Esophagus muscularis mucosa (tissue), 3 donors: ENCODE data around the gene GCK.

Experiments used
- EP300 ChIP-seq: sonication (generic); formaldehyde crosslinking; IDR thresholded peaks from one replicate; pipeline ENCODE4 v1.6.1; 2017; ENCODE audit warnings: antibody characterized with exemption
- TF ChIP-seq, protein P1 (sequence below), 3 experiments: fragments of 200-600 bp in 2 of 3; fragments of 450-650 bp in 1 of 3; sonication (generic) in 2 of 3; IDR thresholded peaks; one replicate each; pipeline ENCODE4 v1.5.1; 2017 to 2019; ENCODE audit warnings: antibody characterized with exemption in 3 of 3, mild to moderate bottlenecking in 2 of 3, moderate library complexity in 1 of 3

DNA sequence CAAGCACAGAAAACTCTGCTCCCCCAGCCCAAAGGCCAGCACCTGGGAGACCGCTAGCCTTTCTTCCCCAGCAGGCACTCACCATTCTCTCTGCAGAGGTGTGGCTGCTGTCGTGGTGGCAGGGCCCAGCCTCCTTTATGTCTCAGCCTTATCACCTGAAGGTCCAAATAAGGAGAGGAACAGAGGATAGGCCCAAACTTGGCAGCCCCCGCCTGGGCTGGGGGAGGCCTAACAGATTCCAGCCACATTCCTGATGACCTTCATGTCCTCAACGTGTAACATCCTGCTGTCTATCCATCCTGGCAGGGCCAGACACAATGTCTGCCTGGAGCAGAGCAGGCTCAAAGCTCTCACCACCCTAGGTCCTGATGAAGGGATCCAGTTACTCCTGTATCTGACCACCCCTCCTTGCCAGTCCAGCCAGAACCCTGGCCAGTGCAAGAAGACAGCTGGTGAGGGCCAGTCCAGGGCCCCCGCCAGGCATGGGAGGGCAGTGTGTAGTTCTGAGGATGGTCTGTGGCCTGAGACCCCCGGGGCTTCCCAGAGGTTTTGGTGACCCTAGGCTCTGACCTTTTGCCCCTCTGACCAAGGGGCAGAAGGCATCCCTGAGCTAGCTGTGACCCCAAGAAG is 47.9 kb downstream of the GCK start, which contains the start of gene MYL7:
- TF ChIP-seq, protein P1, sequence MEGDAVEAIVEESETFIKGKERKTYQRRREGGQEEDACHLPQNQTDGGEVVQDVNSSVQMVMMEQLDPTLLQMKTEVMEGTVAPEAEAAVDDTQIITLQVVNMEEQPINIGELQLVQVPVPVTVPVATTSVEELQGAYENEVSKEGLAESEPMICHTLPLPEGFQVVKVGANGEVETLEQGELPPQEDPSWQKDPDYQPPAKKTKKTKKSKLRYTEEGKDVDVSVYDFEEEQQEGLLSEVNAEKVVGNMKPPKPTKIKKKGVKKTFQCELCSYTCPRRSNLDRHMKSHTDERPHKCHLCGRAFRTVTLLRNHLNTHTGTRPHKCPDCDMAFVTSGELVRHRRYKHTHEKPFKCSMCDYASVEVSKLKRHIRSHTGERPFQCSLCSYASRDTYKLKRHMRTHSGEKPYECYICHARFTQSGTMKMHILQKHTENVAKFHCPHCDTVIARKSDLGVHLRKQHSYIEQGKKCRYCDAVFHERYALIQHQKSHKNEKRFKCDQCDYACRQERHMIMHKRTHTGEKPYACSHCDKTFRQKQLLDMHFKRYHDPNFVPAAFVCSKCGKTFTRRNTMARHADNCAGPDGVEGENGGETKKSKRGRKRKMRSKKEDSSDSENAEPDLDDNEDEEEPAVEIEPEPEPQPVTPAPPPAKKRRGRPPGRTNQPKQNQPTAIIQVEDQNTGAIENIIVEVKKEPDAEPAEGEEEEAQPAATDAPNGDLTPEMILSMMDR (IDR thresholded peaks at IDR 0.05), result no peak
- TF ChIP-seq EP300, result no peak
